ENCODE measurements around the gene NHS. TPM values are rescaled to one million over a fixed set of nuclear protein-coding genes. Genes with fewer than 3 reads are reported as not detected.

The NHS gene
- total RNA-seq, 2 donors from 2014 or later: under 0.01 to 1.3 TPM

- H3K9me3 ChIP-seq: no peaks in the 10 kb centered on the region
- no peak for ATAC-seq
- no peak for DNase-seq
- TF ChIP-seq, protein P1, sequence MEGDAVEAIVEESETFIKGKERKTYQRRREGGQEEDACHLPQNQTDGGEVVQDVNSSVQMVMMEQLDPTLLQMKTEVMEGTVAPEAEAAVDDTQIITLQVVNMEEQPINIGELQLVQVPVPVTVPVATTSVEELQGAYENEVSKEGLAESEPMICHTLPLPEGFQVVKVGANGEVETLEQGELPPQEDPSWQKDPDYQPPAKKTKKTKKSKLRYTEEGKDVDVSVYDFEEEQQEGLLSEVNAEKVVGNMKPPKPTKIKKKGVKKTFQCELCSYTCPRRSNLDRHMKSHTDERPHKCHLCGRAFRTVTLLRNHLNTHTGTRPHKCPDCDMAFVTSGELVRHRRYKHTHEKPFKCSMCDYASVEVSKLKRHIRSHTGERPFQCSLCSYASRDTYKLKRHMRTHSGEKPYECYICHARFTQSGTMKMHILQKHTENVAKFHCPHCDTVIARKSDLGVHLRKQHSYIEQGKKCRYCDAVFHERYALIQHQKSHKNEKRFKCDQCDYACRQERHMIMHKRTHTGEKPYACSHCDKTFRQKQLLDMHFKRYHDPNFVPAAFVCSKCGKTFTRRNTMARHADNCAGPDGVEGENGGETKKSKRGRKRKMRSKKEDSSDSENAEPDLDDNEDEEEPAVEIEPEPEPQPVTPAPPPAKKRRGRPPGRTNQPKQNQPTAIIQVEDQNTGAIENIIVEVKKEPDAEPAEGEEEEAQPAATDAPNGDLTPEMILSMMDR (IDR thresholded peaks at IDR 0.05): no peak
- no peak for TF ChIP-seq POLR2A (IDR thresholded peaks at IDR 0.05)
- no peak overlapping the region for H3K4me3 ChIP-seq
- 54 to 55% methylated on average over 3 of the region's 3 CpGs for WGBS, 2 donors
- H3K36me3 ChIP-seq (replicated peaks in 1 of 2; ENCODE audit: insufficient read depth in 1 of 2, low read depth in 2 of 2): no peaks in the 10 kb centered on the region
- H3K4me1 ChIP-seq: no peaks in the 10 kb centered on the region
- intact Hi-C loops (cut with DNase I): no loop called here
- H3K27ac ChIP-seq: no peak overlapping the region
- H3K27me3 ChIP-seq: no peaks in the 10 kb centered on the region
Measured at GRCh38 chrX:17769701-17770269, 394.8 kb downstream of the NHS start.

DNA sequence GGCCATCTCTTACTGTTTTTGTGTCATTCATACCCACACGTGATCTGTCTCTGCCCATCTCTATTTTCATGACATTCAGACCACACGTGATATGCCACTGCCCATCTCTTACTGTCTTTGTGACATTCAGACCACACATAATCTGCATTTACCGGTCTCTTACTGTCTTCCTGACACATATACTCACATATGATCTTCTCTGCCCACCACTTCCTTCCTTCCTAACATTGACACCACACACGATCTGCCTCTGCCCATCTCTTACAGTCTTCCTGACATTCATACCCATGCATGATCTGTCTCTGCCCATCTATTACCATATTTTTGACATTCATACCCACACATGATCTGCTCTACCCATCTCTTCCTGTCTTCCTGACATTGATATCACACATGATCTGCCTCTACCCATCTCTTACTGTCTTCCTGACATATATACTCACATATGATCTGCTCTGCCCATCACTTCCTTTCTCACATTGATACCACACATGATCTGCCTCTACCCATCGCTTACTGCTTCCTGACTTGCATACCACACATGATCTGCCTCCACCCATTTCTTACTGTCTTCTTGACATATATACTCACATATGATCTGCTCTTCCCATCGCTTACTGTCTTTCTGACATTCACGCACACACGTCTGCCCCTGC lies 398.3 kb downstream of the NHS start:
- WGBS, 2 donors: 60 to 67% methylated on average over 8 of the region's 8 CpGs
- H3K9me3 ChIP-seq: no peaks in the 10 kb centered on the region
- H3K4me3 ChIP-seq: no peak overlapping the region
- no peaks in the 10 kb centered on the region for H3K27me3 ChIP-seq
- intact Hi-C loops (cut with DNase I): no loop called here
- H3K36me3 ChIP-seq (replicated peaks in 1 of 2; ENCODE audit: insufficient read depth in 1 of 2, low read depth in 2 of 2): no peaks in the 10 kb centered on the region
- TF ChIP-seq, protein P1 (IDR thresholded peaks at IDR 0.05): no peak
- TF ChIP-seq POLR2A (IDR thresholded peaks at IDR 0.05): no peak
- DNase-seq (no peak), ATAC-seq (no peak)
- no peaks in the 10 kb centered on the region for H3K4me1 ChIP-seq
- no peak overlapping the region for H3K27ac ChIP-seq

DNA sequence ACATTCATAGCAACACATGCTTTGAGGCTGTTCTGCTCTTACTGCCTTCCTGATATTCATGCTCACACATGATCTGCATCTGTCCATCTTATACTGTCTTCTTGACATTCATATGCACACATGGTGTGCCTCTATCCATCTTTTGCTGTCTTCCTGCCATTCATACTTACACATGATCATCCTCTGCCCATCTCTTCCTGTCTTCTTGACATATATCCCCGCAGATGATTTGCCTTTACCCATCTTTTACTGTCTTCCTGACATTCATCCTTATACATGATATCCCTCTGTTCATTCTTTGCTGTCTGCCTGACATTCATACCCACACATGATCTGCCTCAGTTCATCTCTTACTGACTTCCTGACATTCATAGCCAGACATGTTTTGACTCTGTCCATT lies 399.1 kb downstream of the NHS start:
- Histone ChIP-seq H3K36me3 (replicated peaks in 1 of 2; ENCODE audit: insufficient read depth in 1 of 2, low read depth in 2 of 2) (no peaks in the 10 kb centered on the region), H3K4me1 (no peaks in the 10 kb centered on the region), H3K4me3 (no peak overlapping the region), H3K27ac (no peak overlapping the region), H3K9me3 (no peaks in the 10 kb centered on the region), H3K27me3 (no peaks in the 10 kb centered on the region)
- ATAC-seq: no peak
- intact Hi-C loops (cut with DNase I): no loop called here
- no peak for TF ChIP-seq POLR2A (IDR thresholded peaks at IDR 0.05)
- TF ChIP-seq, protein P1 (IDR thresholded peaks at IDR 0.05): no peak
- DNase-seq: no peak
- WGBS, 2 donors: 67 to 81% methylated on average over 1 of the region's 1 CpG

DNA sequence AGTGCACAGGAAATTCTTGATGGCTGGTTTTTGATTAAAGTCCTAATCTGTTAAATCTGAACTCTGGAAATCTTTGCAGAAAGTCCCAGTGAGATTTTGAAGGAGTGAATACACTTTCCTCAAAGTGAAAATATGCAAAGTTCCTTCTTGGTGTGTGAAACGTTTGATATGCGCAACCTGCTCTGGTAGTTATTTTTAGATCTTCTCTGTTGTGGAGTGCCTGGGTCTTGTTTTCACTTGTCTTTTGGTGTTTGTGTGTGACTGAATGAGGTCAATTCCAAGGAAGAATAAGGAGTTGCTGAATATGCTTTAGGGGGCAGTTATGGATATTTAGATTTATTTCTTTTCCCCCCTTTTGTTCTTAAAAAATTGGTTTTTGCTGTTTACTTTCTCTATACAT lies 404.0 kb downstream of the NHS start:
- Histone ChIP-seq H3K4me3 (no peak overlapping the region), H3K4me1 (no peaks in the 10 kb centered on the region), H3K36me3 (replicated peaks in 1 of 2; ENCODE audit: insufficient read depth in 1 of 2, low read depth in 2 of 2) (no peaks in the 10 kb centered on the region), H3K27ac (no peak overlapping the region), H3K9me3 (no peaks in the 10 kb centered on the region), H3K27me3 (no peaks in the 10 kb centered on the region)
- intact Hi-C loops (cut with DNase I): no loop called here
- TF ChIP-seq, protein P1 (IDR thresholded peaks at IDR 0.05): no peak
- TF ChIP-seq POLR2A (IDR thresholded peaks at IDR 0.05): no peak
- ATAC-seq (no peak), DNase-seq (no peak)
- 2 to 29% methylated on average over 2 of the region's 2 CpGs for WGBS, 2 donors

- Histone ChIP-seq H3K9me3 (no peaks in the 10 kb centered on the region), H3K36me3 (replicated peaks in 1 of 2; ENCODE audit: insufficient read depth in 1 of 2, low read depth in 2 of 2) (no peaks in the 10 kb centered on the region), H3K27me3 (no peaks in the 10 kb centered on the region), H3K4me1 (no peaks in the 10 kb centered on the region), H3K27ac (no peak overlapping the region), H3K4me3 (no peak overlapping the region)
- TF ChIP-seq POLR2A (IDR thresholded peaks at IDR 0.05): no peak
- TF ChIP-seq, protein P1 (IDR thresholded peaks at IDR 0.05): no peak
- intact Hi-C loops (cut with DNase I): no loop called here
- DNase-seq: no peak
- whole genome bisulfite sequencing, 2 donors: 87 to 88% methylated on average over 4 of the region's 4 CpGs
- ATAC-seq: no peak
Measured at GRCh38 chrX:17779434-17779833, 404.4 kb downstream of the NHS start.

Measured in body of pancreas (tissue), 4 donors.